Brain microvascular endothelial cell (primary cell): ENCODE results near the gene MYO7A.

ENCODE experiments used
- DNase-seq: peaks from one replicate; pipeline ENCODE4 v3.0.0-alpha.2; 2020
- H3K27ac ChIP-seq: fragments of 250-450 bp; sonication (Bioruptor Pico); 2 replicates; pipeline ENCODE4 v1.5.1; 2020; ENCODE audit warnings: mild to moderate bottlenecking, moderate library complexity
- H3K27me3 ChIP-seq: fragments of 250-450 bp; sonication (Bioruptor Pico); replicated peaks from 2 replicates; pipeline ENCODE4 v1.5.1; 2020; ENCODE audit warnings: mild to moderate bottlenecking
- H3K36me3 ChIP-seq: fragments of 250-450 bp; sonication (Bioruptor Pico); replicated peaks from 2 replicates; pipeline ENCODE4 v1.5.1; 2020; ENCODE audit warnings: mild to moderate bottlenecking
- H3K4me3 ChIP-seq: 2 replicates; pipeline ENCODE4 v1.5.1; 2011; ENCODE audit warnings: low read depth, mild to moderate bottlenecking, control low read depth, low read length, moderate library complexity
- CTCF ChIP-seq: IDR thresholded peaks from 2 replicates; pipeline ENCODE4 v1.5.1; 2011; ENCODE audit warnings: low read depth, mild to moderate bottlenecking, moderate library complexity, low read length, control low read depth, inconsistent platforms; ENCODE audit errors: missing control alignments
- in situ Hi-C: cut with HindIII; loops from 2 replicates; pipeline ENCODE4 v1.10.0; 2017; ENCODE audit warnings: low sequenced_read_pairs, low pct_ligation_motif_present

The MYO7A gene

GRCh38 chr11:77179681-77180080, 51.6 kb downstream of the MYO7A start:
- Histone ChIP-seq H3K27ac (no peak overlapping the region), H3K27me3 (no peaks in the 10 kb centered on the region), H3K36me3 (no peaks in the 10 kb centered on the region), H3K4me3 (no peak overlapping the region)
- no peak for TF ChIP-seq CTCF
- DNase-seq, result no peak
- in situ Hi-C loops, result no loop called here

DNA sequence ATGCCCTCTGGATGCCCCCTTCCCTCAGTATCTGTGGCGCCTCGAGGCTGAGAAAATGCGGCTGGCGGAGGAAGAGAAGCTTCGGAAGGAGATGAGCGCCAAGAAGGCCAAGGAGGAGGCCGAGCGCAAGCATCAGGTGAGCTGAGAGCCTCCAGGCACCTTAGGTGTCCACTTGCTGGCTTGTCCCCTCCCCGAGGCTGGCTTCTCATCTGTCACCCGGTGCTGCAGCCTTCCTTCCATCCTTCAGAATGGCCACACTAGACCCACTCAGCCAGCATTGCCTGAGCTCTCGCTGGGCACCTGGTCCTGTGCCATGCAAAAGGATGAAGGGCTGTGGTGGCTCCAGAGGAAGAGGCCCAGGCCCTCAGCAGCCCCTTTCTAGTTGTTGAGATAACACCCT, 52.3 kb downstream of the MYO7A start:
- H3K27me3 ChIP-seq, result no peaks in the 10 kb centered on the region
- no peak for TF ChIP-seq CTCF
- in situ Hi-C loops, result no loop called here

GRCh38 chr11:77181226-77181625, 53.2 kb downstream of the MYO7A start:
- Histone ChIP-seq H3K36me3 (no peaks in the 10 kb centered on the region), H3K4me3 (no peak overlapping the region), H3K27ac (no peak overlapping the region), H3K27me3 (no peaks in the 10 kb centered on the region)
- no peak for TF ChIP-seq CTCF
- in situ Hi-C loops, result no loop called here
- no peak for DNase-seq

More for the DNA sequence above, 52.3 kb downstream of the MYO7A start:
- H3K27ac ChIP-seq, result no peak overlapping the region
- no peak for DNase-seq
- no peak overlapping the region for H3K4me3 ChIP-seq
- H3K36me3 ChIP-seq, result no peaks in the 10 kb centered on the region

GRCh38 chr11:77181799-77182541, 53.9 kb downstream of the MYO7A start:
- no peak overlapping the region for H3K27ac ChIP-seq
- in situ Hi-C loops, result no loop called here
- no peak overlapping the region for H3K4me3 ChIP-seq
- H3K36me3 ChIP-seq, result no peaks in the 10 kb centered on the region
- TF ChIP-seq CTCF, result no peak
- H3K27me3 ChIP-seq, result no peaks in the 10 kb centered on the region
- no peak for DNase-seq

GRCh38 chr11:77182542-77183430, 54.7 kb downstream of the MYO7A start:
- no peak overlapping the region for H3K4me3 ChIP-seq
- in situ Hi-C loops, result no loop called here
- H3K27ac ChIP-seq, result no peak overlapping the region
- H3K36me3 ChIP-seq, result no peaks in the 10 kb centered on the region
- no peak for DNase-seq
- TF ChIP-seq CTCF, result no peak
- H3K27me3 ChIP-seq, result no peaks in the 10 kb centered on the region
